HepG2 (cell line): ENCODE results near the gene FXYD5. TPM values are rescaled to one million over a fixed set of nuclear protein-coding genes. Genes with fewer than 3 reads are reported as not detected.
"Not testable (repeated sequence)": the region's sequence is repeated elsewhere in the genome, so short reads cannot be mapped to it uniquely, and the experiment has no call there.

Source experiments
- ARID5B ChIP-seq: IDR thresholded peaks from 2 replicates; pipeline ENCODE4 v1.4.0; 2020; ENCODE audit warnings: mild to moderate bottlenecking, missing genetic modification reagents
- ARNTL ChIP-seq: sonication (generic); formaldehyde crosslinking; IDR thresholded peaks from 2 replicates; pipeline ENCODE4 v1.4.0; 2020; ENCODE audit warnings: mild to moderate bottlenecking, missing genetic modification reagents
- BRD4 ChIP-seq: sonication (generic); formaldehyde crosslinking; IDR thresholded peaks from 2 replicates; pipeline ENCODE4 v1.4.0; 2020; ENCODE audit warnings: missing genetic modification reagents
- CREM ChIP-seq, 2 experiments: sonication (generic) in 1 of 2; formaldehyde crosslinking in 1 of 2; IDR thresholded peaks; 2 replicates each; pipeline versions ENCODE4 v1.4.0 to v1.6.1; 2016 to 2020; ENCODE audit warnings: antibody characterized with exemption in 1 of 2, mild to moderate bottlenecking in 1 of 2, missing genetic modification reagents in 1 of 2
- ELF3 ChIP-seq: IDR thresholded peaks from 2 replicates; pipeline ENCODE4 v1.6.1; 2016; ENCODE audit warnings: missing genetic modification reagents, missing compliant biosample characterization
- ETV5 ChIP-seq: IDR thresholded peaks from 2 replicates; pipeline ENCODE4 v1.6.1; 2018; ENCODE audit warnings: missing biosample characterization, missing genetic modification reagents, inconsistent platforms, borderline replicate concordance
- FOXA3 ChIP-seq: IDR thresholded peaks from 2 replicates; pipeline ENCODE4 v1.6.1; 2016; ENCODE audit warnings: missing genetic modification reagents, missing compliant biosample characterization
- FOXP4 ChIP-seq: sonication (generic); formaldehyde crosslinking; IDR thresholded peaks from 2 replicates; pipeline ENCODE4 v1.4.0; 2020; ENCODE audit warnings: missing genetic modification reagents
- GATAD2A ChIP-seq: IDR thresholded peaks from 2 replicates; pipeline ENCODE4 v1.6.1; 2016
- ISL2 ChIP-seq: sonication (generic); formaldehyde crosslinking; IDR thresholded peaks from 2 replicates; pipeline ENCODE4 v1.5.0; 2020; ENCODE audit warnings: missing genetic modification reagents
- MED1 ChIP-seq: sonication (generic); formaldehyde crosslinking; IDR thresholded peaks from 2 replicates; pipeline ENCODE4 v1.4.0; 2020; ENCODE audit warnings: missing genetic modification reagents
- PPARG ChIP-seq: conservative IDR thresholded peaks from 2 replicates; pipeline ENCODE4 v1.6.1; 2016; ENCODE audit warnings: missing biosample characterization, missing genetic modification reagents
- SALL1 ChIP-seq: sonication (generic); formaldehyde crosslinking; IDR thresholded peaks from 2 replicates; pipeline ENCODE4 v1.8.0; 2022; ENCODE audit warnings: mild to moderate bottlenecking, missing genetic modification reagents
- SAP130 ChIP-seq: IDR thresholded peaks from 2 replicates; pipeline ENCODE4 v1.6.1; 2016; ENCODE audit warnings: low read depth
- SOX6 ChIP-seq, 2 experiments: fragments of 450-650 bp in 1 of 2; sonication (generic) in 1 of 2; formaldehyde crosslinking in 1 of 2; IDR thresholded peaks; 2 replicates each; pipeline versions ENCODE4 v1.4.0 to v1.6.1; 2017 to 2020; ENCODE audit warnings: antibody characterized with exemption in 1 of 2, mild to moderate bottlenecking in 1 of 2, missing genetic modification reagents in 1 of 2
- TFE3 ChIP-seq: IDR thresholded peaks from 2 replicates; pipeline ENCODE4 v1.6.1; 2016
- ZMAT3 ChIP-seq: sonication (generic); formaldehyde crosslinking; conservative IDR thresholded peaks from 2 replicates; pipeline ENCODE4 v1.7.0; 2021; ENCODE audit warnings: missing genetic modification reagents
- ZNF317 ChIP-seq: sonication (generic); formaldehyde crosslinking; IDR thresholded peaks from 2 replicates; pipeline ENCODE4 v1.5.0; 2020; ENCODE audit warnings: mild to moderate bottlenecking, missing genetic modification reagents
- ZNF556 ChIP-seq: sonication (generic); formaldehyde crosslinking; IDR thresholded peaks from 2 replicates; pipeline ENCODE4 v1.4.0; 2020; ENCODE audit warnings: mild to moderate bottlenecking, missing genetic modification reagents, borderline replicate concordance
- ZNF710 ChIP-seq: sonication (generic); formaldehyde crosslinking; IDR thresholded peaks from 2 replicates; pipeline ENCODE4 v1.5.0; 2020; ENCODE audit warnings: mild to moderate bottlenecking, missing genetic modification reagents, borderline replicate concordance
- ZSCAN25 ChIP-seq: sonication (generic); formaldehyde crosslinking; IDR thresholded peaks from 2 replicates; pipeline ENCODE4 v1.8.0; 2022; ENCODE audit warnings: mild to moderate bottlenecking, missing genetic modification reagents
- polyA plus RNA-seq, 8 experiments: library from polyadenylated mRNA; depleted of rRNA in 3 of 8; stranded (reverse) in 7 of 8; unstranded in 1 of 8; fragments of >200 nt; fragmentation: Illumina TruSeq in 4 of 8; extraction: Trizol in 4 of 8; gene quantifications; 2 replicates each; pipeline versions ENCODE4 v1.2.1 to v1.2.3, GENCODE V29; 2011 to 2016; ENCODE audit warnings: low read depth in 4 of 8, missing spikeins in 1 of 8, mixed read lengths in 1 of 8; ENCODE audit not compliant: insufficient read depth in 1 of 8
- total RNA-seq, 5 experiments: library from RNA; depleted of rRNA; stranded (reverse); fragments of >200 nt; fragmentation: Illumina TruSeq; extraction: Trizol; gene quantifications; 2 replicates each; pipeline ENCODE4 v1.2.3, GENCODE V29; 2016; ENCODE audit warnings: low read depth in 1 of 5

FXYD5 gene
- total and polyA plus RNA-seq, 2 of the 13 experiments (the other 11 are each of a cell fraction or from before 2014, with no cell fraction given) = 0.65 TPM; not detected in 1

GRCh38 chr19:35129724-35130274 lies 24.7 kb upstream of the FXYD5 start (continued):
- TF ChIP-seq SOX6 (IDR thresholded peaks at IDR 0.05); CREM (CRISPR knock-in tag; IDR thresholded peaks at IDR 0.05): not testable (repeated sequence)
- TF ChIP-seq SOX6 (CRISPR knock-in tag; IDR thresholded peaks at IDR 0.05) (peak; percentile 51), SAP130 (peak; percentile 75), FOXP4 (CRISPR knock-in tag) (peak; percentile 86), MED1 (CRISPR knock-in tag) (peak; percentile 98), ARID5B (CRISPR knock-in tag) (peak; percentile 77), ZNF710 (peak; percentile 69; the same call in 1 of the 2 replicates), ELF3 (CRISPR knock-in tag) (peak; percentile 86), TFE3 (CRISPR knock-in tag) (peak; percentile 82; the same call in 1 of the 2 replicates), ZSCAN25 (0 out of 2 replicates have a peak, but pooled peaks have one; percentile 30), FOXA3 (CRISPR knock-in tag) (peak; percentile 72; the same call in 1 of the 2 replicates), PPARG (CRISPR knock-in tag) (peak; percentile 49; the same call in 1 of the 2 replicates), GATAD2A (0 out of 2 replicates have a peak, but pooled peaks have one; percentile 21), SALL1 (CRISPR knock-in tag) (peak; percentile 79), ARNTL (peak; percentile 88), BRD4 (CRISPR knock-in tag) (peak; percentile 78; the same call in 1 of the 2 replicates), ISL2 (CRISPR knock-in tag) (0 out of 2 replicates have a peak, but pooled peaks have one; percentile 37), CREM (IDR thresholded peaks at IDR 0.05) (peak; percentile 47; the same call in 1 of the 2 replicates), ETV5 (CRISPR knock-in tag) (peak; percentile 74), ZNF556 (CRISPR knock-in tag) (peak; percentile 76; the same call in 1 of the 2 replicates), ZNF317 (CRISPR knock-in tag) (0 out of 2 replicates have a peak, but pooled peaks have one; percentile 25), ZMAT3 (CRISPR knock-in tag) (peak; percentile 71; the same call in 1 of the 2 replicates)
